HEK293T (cell line): ENCODE data around the gene DUSP3.
"Not testable (repeated sequence)": the region's sequence is repeated elsewhere in the genome, so short reads cannot be mapped to it uniquely, and the experiment has no call there.

Source experiments
- CTCF ChIA-PET: fragments of 350-600 bp; formaldehyde crosslinking; extraction: SDS; loops from one replicate; lab custom pipeline; 2021; ENCODE audit warnings: antibody characterized with exemption, inconsistent platforms; lab: Yijun Ruan, JAX
- POLR2A ChIA-PET: fragments of 350-600 bp; formaldehyde crosslinking; extraction: SDS; loops from one replicate; lab custom pipeline; 2020; ENCODE audit warnings: antibody characterized with exemption, inconsistent platforms; lab: Yijun Ruan, JAX
- DNase-seq: peaks from one replicate; pipeline ENCODE4 v3.0.0; 2012; ENCODE audit warnings: mixed read lengths; ENCODE audit errors: extremely low spot score
- ARNT ChIP-seq: fragments of 450-650 bp; IDR thresholded peaks from 2 replicates; pipeline ENCODE4 v1.6.1; 2017; ENCODE audit warnings: mild to moderate bottlenecking
- BHLHE40 ChIP-seq: fragments of 450-650 bp; IDR thresholded peaks from 2 replicates; pipeline ENCODE4 v1.6.1; 2016; ENCODE audit warnings: mild to moderate bottlenecking, moderate library complexity, borderline replicate concordance
- CTBP1 ChIP-seq: fragments of 450-650 bp; IDR thresholded peaks from 2 replicates; pipeline ENCODE4 v1.6.1; 2016; ENCODE audit warnings: borderline replicate concordance
- ELF4 ChIP-seq: fragments of 450-650 bp; IDR thresholded peaks from 2 replicates; pipeline ENCODE4 v1.6.1; 2017; ENCODE audit warnings: antibody characterized with exemption
- FOXA1 ChIP-seq: fragments of 450-650 bp; IDR thresholded peaks from 2 replicates; pipeline ENCODE4 v1.6.1; 2016; ENCODE audit warnings: mild to moderate bottlenecking
- FOXM1 ChIP-seq: fragments of 450-650 bp; IDR thresholded peaks from 2 replicates; pipeline ENCODE4 v1.6.1; 2017; ENCODE audit warnings: mild to moderate bottlenecking, borderline replicate concordance
- HDGF ChIP-seq: fragments of 450-650 bp; IDR thresholded peaks from 2 replicates; pipeline ENCODE4 v1.6.1; 2017; ENCODE audit warnings: antibody characterized with exemption, borderline replicate concordance
- L3MBTL2 ChIP-seq: fragments of 450-650 bp; conservative IDR thresholded peaks from 2 replicates; pipeline ENCODE4 v1.6.1; 2016; ENCODE audit warnings: mild to moderate bottlenecking
- LEF1 ChIP-seq: fragments of 450-650 bp; IDR thresholded peaks from 2 replicates; pipeline ENCODE4 v1.6.1; 2017; ENCODE audit warnings: mild to moderate bottlenecking, borderline replicate concordance
- NFRKB ChIP-seq: fragments of 450-650 bp; IDR thresholded peaks from 2 replicates; pipeline ENCODE4 v1.6.1; 2016; ENCODE audit warnings: mild to moderate bottlenecking, moderate library complexity
- PKNOX1 ChIP-seq: fragments of 450-650 bp; IDR thresholded peaks from 2 replicates; pipeline ENCODE4 v1.6.1; 2016
- SP1 ChIP-seq: fragments of 450-650 bp; IDR thresholded peaks from 2 replicates; pipeline ENCODE4 v1.6.1; 2017
- SUZ12 ChIP-seq: fragments of 450-650 bp; IDR thresholded peaks from 2 replicates; pipeline ENCODE4 v1.6.1; 2016; ENCODE audit warnings: mild to moderate bottlenecking
- TARDBP ChIP-seq: fragments of 450-650 bp; IDR thresholded peaks from 2 replicates; pipeline ENCODE4 v1.6.1; 2016
- ZNF384 ChIP-seq: fragments of 450-650 bp; IDR thresholded peaks from 2 replicates; pipeline ENCODE4 v1.6.1; 2016

Gene DUSP3

GRCh38 chr17:43799047-43799446, 20.3 kb upstream of the DUSP3 start:
- DNase-seq: no peak
- ChIA-PET CTCF (no interaction called here), POLR2A (interaction anchor here (1.5 to 1.8 kb wide), 2 partner anchors 20 to 34 kb away, joined by 3 to 4 read pairs; partner anchors contain the start of genes DUSP3 and MPP3)
- no peak for TF ChIP-seq LEF1
- no peak for TF ChIP-seq HDGF
- TF ChIP-seq L3MBTL2: no peak
- no peak for TF ChIP-seq FOXA1
- TF ChIP-seq ZNF384: no peak
- TF ChIP-seq NFRKB: no peak
- no peak for TF ChIP-seq ARNT
- TF ChIP-seq BHLHE40: no peak
- TF ChIP-seq ELF4: no peak
- TF ChIP-seq FOXM1: no peak
- TF ChIP-seq PKNOX1: no peak
- no peak for TF ChIP-seq CTBP1
- no peak for TF ChIP-seq TARDBP
- TF ChIP-seq SUZ12: no peak

GRCh38 chr17:43798024-43798423, 19.2 kb upstream of the DUSP3 start:
- CTCF ChIA-PET: interaction anchor here (0.6 kb wide), 1 partner anchor 30 kb away, joined by 3 read pairs; no protein-coding TSS in a partner anchor
- DNase-seq, POLR2A ChIA-PET: not testable (repeated sequence)

GRCh38 chr17:43792668-43793067, 13.9 kb upstream of the DUSP3 start:
- POLR2A ChIA-PET, CTCF ChIA-PET, DNase-seq: not testable (repeated sequence)

- TF ChIP-seq L3MBTL2: peak; percentile 23; the same call in 1 of the 2 replicates
- no peak for TF ChIP-seq ARNT
- TF ChIP-seq PKNOX1: no peak
- no peak for TF ChIP-seq BHLHE40
- no peak for TF ChIP-seq CTBP1
- no peak for TF ChIP-seq HDGF
- TF ChIP-seq ZNF384: no peak
- TF ChIP-seq NFRKB: no peak
- ChIA-PET CTCF (no interaction called here), POLR2A (no interaction called here)
- DNase-seq: peak; percentile 39
Measured at GRCh38 chr17:43791589-43791988, 12.8 kb upstream of the DUSP3 start.

- DNase-seq: no peak
- CTCF ChIA-PET: interaction anchor here (1.3 kb wide), 1 partner anchor 56 kb away, joined by 5 read pairs; the partner anchor contains the start of gene CD300LG
- POLR2A ChIA-PET: no interaction called here
- no peak for TF ChIP-seq ARNT
- TF ChIP-seq BHLHE40: no peak
Measured at GRCh38 chr17:43790311-43790940, 11.6 kb upstream of the DUSP3 start.

- DNase-seq: no peak
- ChIA-PET POLR2A (no interaction called here), CTCF (interaction anchor here (1.0 to 1.3 kb wide), 2 partner anchors 25 to 57 kb away, joined by 3 to 5 read pairs; partner anchors contain the start of gene CD300LG)
- TF ChIP-seq ZNF384 (no peak), TARDBP (no peak)
Measured at GRCh38 chr17:43789482-43789881, 10.7 kb upstream of the DUSP3 start.

GRCh38 chr17:43788540-43788939, 9.8 kb upstream of the DUSP3 start:
- ChIA-PET POLR2A (no interaction called here), CTCF (interaction anchor here (0.6 kb wide), 1 partner anchor 22 kb away, joined by 3 read pairs; no protein-coding TSS in a partner anchor)

More at GRCh38 chr17:43788540-43788939, 9.8 kb upstream of the DUSP3 start:
- no peak for TF ChIP-seq PKNOX1
- TF ChIP-seq ZNF384: no peak
- no peak for TF ChIP-seq CTBP1
- TF ChIP-seq BHLHE40: no peak
- TF ChIP-seq ARNT: no peak
- TF ChIP-seq SUZ12: no peak
- no peak for TF ChIP-seq SP1
- TF ChIP-seq ELF4: no peak
- TF ChIP-seq FOXM1: no peak
- DNase-seq: no peak
